AG09319 (cell line): Measurements from ENCODE around the gene STARD7.
"Not testable (repeated sequence)": the region's sequence is repeated elsewhere in the genome, so short reads cannot be mapped to it uniquely, and the experiment has no call there.

ENCODE experiments used
- DNase-seq: peaks from one replicate; pipeline ENCODE4 v3.0.0-alpha.2; 2010; ENCODE audit warnings: low read depth; ENCODE audit errors: extremely low read depth
- CTCF ChIP-seq: IDR thresholded peaks from 2 replicates; pipeline ENCODE4 v1.5.1; 2011; ENCODE audit warnings: low read depth, mild to moderate bottlenecking, inconsistent platforms, low read length, moderate library complexity

STARD7 gene

GRCh38 chr2:96170626-96171025, 38.0 kb downstream of the STARD7 start:
- DNase-seq, result no peak
- TF ChIP-seq CTCF, result no peak

- TF ChIP-seq CTCF, result no peak
- no peak for DNase-seq
Measured at GRCh38 chr2:96169868-96170507, 38.6 kb downstream of the STARD7 start.

DNA sequence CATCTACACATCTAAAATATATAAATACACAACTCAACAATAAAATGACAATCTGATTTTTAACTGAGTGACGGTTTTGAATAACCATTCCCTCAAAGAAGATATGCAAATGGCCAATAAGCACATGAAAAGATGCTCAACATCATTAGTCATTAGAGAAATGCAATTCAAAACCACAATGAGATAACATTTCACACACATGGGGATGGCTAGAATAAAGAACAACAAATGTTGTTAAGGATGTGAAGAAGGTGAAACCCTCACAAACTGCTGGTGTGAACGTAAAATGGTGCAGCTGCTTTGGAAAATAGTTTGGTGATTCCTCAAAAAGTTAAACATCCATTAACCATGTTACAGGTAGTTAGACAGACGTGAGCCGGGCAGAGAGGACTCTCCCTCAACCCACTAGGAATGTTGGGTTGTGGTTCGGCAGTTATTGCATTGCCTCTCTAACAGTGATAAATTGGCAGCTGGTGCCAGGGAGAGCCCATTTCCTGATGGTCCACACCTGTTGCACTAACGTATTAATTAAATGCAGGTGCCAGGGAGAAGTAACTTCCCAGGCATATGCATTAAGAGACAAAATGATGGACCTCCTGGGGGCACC, 41.1 kb downstream of the STARD7 start:
- no peak for DNase-seq
- TF ChIP-seq CTCF, result no peak

DNA sequence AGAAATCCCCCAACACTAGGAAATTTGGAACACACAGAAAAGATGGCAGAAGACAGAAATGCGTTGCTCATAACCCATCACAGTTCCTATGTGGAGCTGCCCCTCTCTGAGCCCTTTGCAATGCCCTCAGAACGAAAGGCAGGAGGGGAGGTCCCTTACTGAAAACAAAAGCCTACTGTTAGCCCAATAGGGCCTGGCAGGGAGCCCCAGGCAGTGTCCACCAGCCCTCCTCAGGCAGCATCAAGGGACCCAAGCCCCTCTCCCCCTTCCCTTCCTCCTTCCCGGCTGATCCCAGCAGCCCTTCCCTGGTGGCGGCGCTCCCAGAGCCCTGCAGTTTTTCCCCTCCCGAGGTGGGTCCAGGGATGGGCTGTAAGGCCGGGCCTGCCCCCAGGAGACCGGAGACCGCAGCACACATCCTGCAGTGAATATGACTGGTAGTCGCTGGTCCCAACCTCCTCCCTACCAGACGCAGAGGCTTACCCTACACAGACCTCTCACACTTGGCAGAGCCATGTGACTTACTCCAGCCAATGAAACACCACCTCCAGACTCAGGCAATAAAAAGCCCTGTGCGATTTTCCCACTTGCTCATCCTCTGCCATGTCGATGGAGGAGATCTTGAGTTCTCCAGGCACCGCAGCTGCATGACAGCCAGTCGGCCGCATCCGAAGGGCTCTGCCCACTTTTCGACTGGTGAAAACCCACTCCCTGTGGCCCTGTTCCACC, 44.0 kb downstream of the STARD7 start:
- no peak for TF ChIP-seq CTCF
- DNase-seq, result no peak

- DNase-seq, result no peak
Measured at GRCh38 chr2:96163768-96164429, 44.7 kb downstream of the STARD7 start.

GRCh38 chr2:96163415-96163767, 45.2 kb downstream of the STARD7 start:
- no peak for DNase-seq
- TF ChIP-seq CTCF, result no peak

More at GRCh38 chr2:96163768-96164429, 44.7 kb downstream of the STARD7 start:
- no peak for TF ChIP-seq CTCF

DNA sequence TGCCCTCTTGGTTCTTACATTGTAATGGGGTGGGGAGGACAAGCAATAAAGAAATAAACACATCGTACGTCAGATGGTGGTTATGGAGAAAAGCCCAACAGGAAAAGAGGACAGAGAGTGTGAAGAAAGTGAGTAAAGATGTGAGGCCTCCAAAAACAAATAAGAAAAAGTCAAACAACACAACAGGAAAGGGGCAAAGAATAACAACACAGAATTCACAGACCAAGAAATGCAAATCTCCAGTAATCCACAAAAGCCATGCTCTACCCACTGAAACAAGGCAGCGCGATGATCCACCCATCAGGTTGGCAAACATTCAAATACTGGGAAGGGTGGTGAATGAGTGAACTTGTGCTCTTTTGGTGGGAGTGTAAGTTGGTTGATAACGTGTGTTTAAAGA, 46.7 kb downstream of the STARD7 start:
- TF ChIP-seq CTCF, result no peak
- no peak for DNase-seq

- not testable (repeated sequence) for DNase-seq
Measured at GRCh38 chr2:96160366-96160765, 48.3 kb downstream of the STARD7 start.
